Mucosa of stomach (tissue), 1 donor: ENCODE measurements around the gene DIP2B.

Source experiments
- H3K27me3 ChIP-seq: one replicate; pipeline ENCODE4 v1.7.0; 2013; ENCODE audit warnings: mild to moderate bottlenecking, low read length; ENCODE audit not compliant: control insufficient read depth, insufficient read depth
- H3K36me3 ChIP-seq: one replicate; pipeline ENCODE4 v1.7.0; 2013; ENCODE audit warnings: low read length; ENCODE audit not compliant: control insufficient read depth, insufficient read depth
- H3K4me1 ChIP-seq: one replicate; pipeline ENCODE4 v1.7.0; 2013; ENCODE audit warnings: mild to moderate bottlenecking, low read length; ENCODE audit not compliant: control insufficient read depth, insufficient read depth
- H3K4me3 ChIP-seq: one replicate; pipeline ENCODE4 v1.7.0; 2013; ENCODE audit warnings: low read length
- H3K9ac ChIP-seq: one replicate; pipeline ENCODE4 v1.7.0; 2013; ENCODE audit warnings: mild to moderate bottlenecking, low read length, moderate library complexity
- H3K9me3 ChIP-seq: one replicate; pipeline ENCODE4 v1.7.0; 2013; ENCODE audit warnings: mild to moderate bottlenecking, low read length, moderate library complexity; ENCODE audit not compliant: control insufficient read depth
- donor health status: Pancreatic carcinoma.

DIP2B gene

GRCh38 chr12:50612882-50613281 lies 108.1 kb downstream of the DIP2B start:
- H3K27me3 ChIP-seq, result no peaks in the 10 kb centered on the region
- no peak overlapping the region for H3K4me3 ChIP-seq
- H3K4me1 ChIP-seq, result peaks cover 23% of the 10 kb centered on the region
- no peaks in the 10 kb centered on the region for H3K36me3 ChIP-seq
- no peak overlapping the region for H3K9ac ChIP-seq
- no peaks in the 10 kb centered on the region for H3K9me3 ChIP-seq

- H3K36me3 ChIP-seq, result no peaks in the 10 kb centered on the region
- no peaks in the 10 kb centered on the region for H3K27me3 ChIP-seq
- H3K4me1 ChIP-seq, result peaks cover 25% of the 10 kb centered on the region
- no peak overlapping the region for H3K9ac ChIP-seq
- no peaks in the 10 kb centered on the region for H3K9me3 ChIP-seq
- no peak overlapping the region for H3K4me3 ChIP-seq
Observed at GRCh38 chr12:50613463-50613862, 108.7 kb downstream of the DIP2B start.

DNA sequence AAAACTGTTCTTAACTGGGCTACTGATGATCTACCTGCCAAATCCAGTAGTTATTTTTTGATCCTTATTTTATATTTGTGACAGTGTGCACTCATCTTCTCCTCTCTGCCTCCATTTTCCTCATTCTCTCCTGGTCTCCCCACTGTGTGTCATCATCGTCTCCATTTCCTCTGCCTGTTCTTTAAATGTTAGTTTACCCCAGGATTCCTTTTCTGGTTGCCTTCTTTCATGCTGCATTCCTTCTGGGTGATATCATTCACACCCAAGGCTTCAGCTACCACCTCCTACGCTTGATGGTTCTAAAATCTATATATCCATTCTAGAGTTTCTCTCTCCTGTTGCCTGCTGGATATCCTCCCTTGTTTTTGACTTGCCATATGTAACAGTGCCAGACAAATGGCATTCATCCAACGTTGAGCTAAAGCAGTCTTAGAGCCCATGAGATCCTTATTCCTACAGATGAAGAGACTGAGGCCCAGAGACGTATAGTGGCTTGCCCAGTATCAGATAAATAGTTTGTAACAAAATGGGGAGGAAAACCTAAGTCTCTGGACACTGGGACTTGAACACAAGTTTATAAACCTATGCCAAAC lies 109.5 kb downstream of the DIP2B start:
- H3K9ac ChIP-seq, result no peak overlapping the region
- H3K9me3 ChIP-seq, result no peaks in the 10 kb centered on the region
- no peaks in the 10 kb centered on the region for H3K36me3 ChIP-seq
- H3K27me3 ChIP-seq, result no peaks in the 10 kb centered on the region
- no peak overlapping the region for H3K4me3 ChIP-seq
- H3K4me1 ChIP-seq, result peaks cover 33% of the 10 kb centered on the region

- Histone ChIP-seq H3K27me3 (no peaks in the 10 kb centered on the region), H3K4me3 (no peak overlapping the region), H3K4me1 (peaks cover 34% of the 10 kb centered on the region), H3K9me3 (no peaks in the 10 kb centered on the region), H3K9ac (no peak overlapping the region), H3K36me3 (no peaks in the 10 kb centered on the region)
Observed at GRCh38 chr12:50615145-50615906, 110.5 kb downstream of the DIP2B start.

DNA sequence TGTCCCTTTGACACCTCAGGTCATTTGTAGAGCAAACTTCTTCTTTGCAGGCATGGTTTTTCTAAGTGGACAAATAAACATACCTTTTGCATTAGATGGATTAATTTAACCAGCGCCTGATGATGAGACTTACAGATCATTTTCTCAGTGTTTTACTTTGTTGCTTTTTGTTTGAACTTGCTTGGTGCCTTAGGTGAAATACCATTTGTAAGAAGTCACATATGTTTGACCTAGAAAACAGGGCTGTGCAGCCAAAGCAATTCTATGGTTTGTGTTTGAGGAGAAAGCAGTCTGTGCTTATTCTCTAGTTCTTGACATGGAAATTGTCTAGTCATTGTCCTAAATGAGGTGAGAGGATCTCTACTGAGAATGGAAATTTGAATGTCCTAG lies 111.1 kb downstream of the DIP2B start:
- Histone ChIP-seq H3K36me3 (no peaks in the 10 kb centered on the region), H3K9me3 (no peaks in the 10 kb centered on the region), H3K27me3 (no peaks in the 10 kb centered on the region), H3K9ac (no peak overlapping the region), H3K4me1 (peaks cover 34% of the 10 kb centered on the region), H3K4me3 (no peak overlapping the region)

GRCh38 chr12:50617657-50618056 lies 112.9 kb downstream of the DIP2B start:
- no peaks in the 10 kb centered on the region for H3K36me3 ChIP-seq
- H3K4me1 ChIP-seq, result peaks cover 31% of the 10 kb centered on the region
- no peaks in the 10 kb centered on the region for H3K9me3 ChIP-seq
- H3K9ac ChIP-seq, result no peak overlapping the region
- H3K4me3 ChIP-seq, result no peak overlapping the region
- H3K27me3 ChIP-seq, result no peaks in the 10 kb centered on the region

DNA sequence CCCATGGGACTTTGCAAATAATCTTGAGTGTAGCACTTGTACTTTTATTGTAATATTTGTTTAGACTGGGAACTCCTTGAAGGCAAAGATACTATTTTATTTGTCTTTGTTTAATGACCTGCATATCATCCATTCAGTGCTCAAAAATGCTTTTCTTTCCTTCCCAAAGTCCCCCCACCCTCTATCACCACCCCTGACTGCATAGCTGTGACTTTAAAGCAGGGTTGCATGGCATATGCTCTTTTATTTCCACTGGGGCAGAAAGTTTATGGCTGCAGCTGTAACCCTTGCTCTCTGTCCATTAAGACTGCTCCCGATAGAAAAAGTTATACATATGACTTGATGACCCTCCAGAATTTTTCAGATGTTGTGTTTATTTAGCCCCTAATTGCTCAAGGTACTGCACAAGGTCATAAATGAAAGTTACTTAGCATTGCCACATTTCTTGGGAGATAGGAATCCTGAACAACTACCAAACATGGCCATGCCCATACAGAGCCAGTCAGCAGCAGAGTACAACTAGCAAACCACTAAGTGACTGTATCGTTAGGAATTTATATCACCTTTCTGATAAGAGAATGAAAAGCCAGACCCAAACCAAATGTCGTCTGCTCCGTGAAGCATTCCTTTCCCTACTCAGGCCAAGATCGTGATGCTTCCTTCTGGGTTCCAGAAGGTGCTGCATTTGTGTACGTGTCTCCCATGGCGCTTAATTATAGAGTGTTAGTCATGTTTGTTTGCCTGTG lies 114.3 kb downstream of the DIP2B start:
- Histone ChIP-seq H3K4me1 (peaks cover 22% of the 10 kb centered on the region), H3K36me3 (no peaks in the 10 kb centered on the region), H3K27me3 (no peaks in the 10 kb centered on the region), H3K4me3 (no peak overlapping the region), H3K9me3 (no peaks in the 10 kb centered on the region), H3K9ac (no peak overlapping the region)

DNA sequence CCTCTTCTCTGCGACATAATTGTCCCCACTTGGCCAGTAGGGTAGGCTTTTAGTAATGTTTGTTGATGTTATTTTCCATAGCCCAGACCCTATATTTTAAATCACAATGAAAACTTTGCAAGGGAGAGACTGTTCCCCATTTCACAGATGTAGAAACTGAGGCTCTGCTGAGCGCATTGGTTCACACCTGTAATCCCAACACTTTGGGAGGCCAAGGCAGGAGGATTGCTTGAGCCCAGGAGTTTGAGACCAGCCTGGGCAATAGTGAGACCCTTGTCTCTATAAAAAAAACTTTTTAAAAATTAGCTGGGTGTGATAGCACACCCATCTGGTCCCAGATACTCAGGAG lies 114.8 kb downstream of the DIP2B start:
- H3K4me3 ChIP-seq, result no peak overlapping the region

DNA sequence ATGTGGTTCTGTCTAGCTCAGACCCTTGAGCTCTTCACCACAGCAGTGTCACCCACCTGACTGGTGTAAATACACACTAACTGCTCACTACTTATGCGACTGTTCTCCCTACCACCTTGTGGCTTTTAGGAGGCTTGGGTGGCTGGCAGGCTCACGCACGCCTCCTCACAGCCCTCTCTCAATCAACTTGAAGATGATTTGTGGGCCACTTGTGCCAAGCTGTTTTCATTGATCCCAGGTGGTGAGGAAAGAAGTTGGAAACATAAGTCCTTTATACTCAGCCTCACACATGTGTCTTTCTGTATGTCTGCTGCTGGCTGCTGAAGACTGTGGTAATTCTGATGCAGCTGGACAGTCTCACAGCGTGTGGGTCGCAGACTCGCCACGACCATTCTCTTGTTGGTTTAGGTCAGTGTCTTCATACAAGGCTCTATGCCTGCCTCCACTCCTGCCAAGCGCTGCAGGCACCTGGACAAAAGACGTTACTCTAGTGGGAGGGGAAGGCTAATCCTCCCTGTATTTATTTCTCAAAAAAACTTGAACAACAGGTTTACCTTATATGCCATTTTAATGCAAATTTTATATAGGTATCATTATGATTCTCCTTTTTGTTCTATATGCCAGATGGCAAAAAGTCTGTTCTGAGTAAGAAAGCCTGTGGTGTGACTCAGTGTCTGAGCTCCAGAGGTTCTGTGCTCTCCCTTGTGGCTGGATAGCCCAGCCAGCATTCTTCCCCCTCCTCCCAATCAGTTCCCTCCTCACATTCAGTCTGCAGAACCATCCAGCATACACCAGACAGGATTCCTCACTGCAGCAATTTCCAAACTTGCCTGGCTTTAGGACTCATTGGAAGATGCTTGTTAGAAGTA lies 115.6 kb downstream of the DIP2B start:
- Histone ChIP-seq H3K4me1 (peaks cover 22% of the 10 kb centered on the region), H3K36me3 (no peaks in the 10 kb centered on the region), H3K27me3 (no peaks in the 10 kb centered on the region), H3K4me3 (no peak overlapping the region), H3K9me3 (no peaks in the 10 kb centered on the region), H3K9ac (no peak overlapping the region)

More for the DNA sequence above, 114.8 kb downstream of the DIP2B start:
- Histone ChIP-seq H3K9me3 (no peaks in the 10 kb centered on the region), H3K27me3 (no peaks in the 10 kb centered on the region), H3K36me3 (no peaks in the 10 kb centered on the region), H3K4me1 (peaks cover 22% of the 10 kb centered on the region), H3K9ac (no peak overlapping the region)

GRCh38 chr12:50620978-50621360 lies 116.2 kb downstream of the DIP2B start:
- H3K4me3 ChIP-seq, result no peak overlapping the region
- no peaks in the 10 kb centered on the region for H3K36me3 ChIP-seq
- H3K4me1 ChIP-seq, result peaks cover 22% of the 10 kb centered on the region
- no peaks in the 10 kb centered on the region for H3K27me3 ChIP-seq
- H3K9me3 ChIP-seq, result no peaks in the 10 kb centered on the region
- H3K9ac ChIP-seq, result no peak overlapping the region

DNA sequence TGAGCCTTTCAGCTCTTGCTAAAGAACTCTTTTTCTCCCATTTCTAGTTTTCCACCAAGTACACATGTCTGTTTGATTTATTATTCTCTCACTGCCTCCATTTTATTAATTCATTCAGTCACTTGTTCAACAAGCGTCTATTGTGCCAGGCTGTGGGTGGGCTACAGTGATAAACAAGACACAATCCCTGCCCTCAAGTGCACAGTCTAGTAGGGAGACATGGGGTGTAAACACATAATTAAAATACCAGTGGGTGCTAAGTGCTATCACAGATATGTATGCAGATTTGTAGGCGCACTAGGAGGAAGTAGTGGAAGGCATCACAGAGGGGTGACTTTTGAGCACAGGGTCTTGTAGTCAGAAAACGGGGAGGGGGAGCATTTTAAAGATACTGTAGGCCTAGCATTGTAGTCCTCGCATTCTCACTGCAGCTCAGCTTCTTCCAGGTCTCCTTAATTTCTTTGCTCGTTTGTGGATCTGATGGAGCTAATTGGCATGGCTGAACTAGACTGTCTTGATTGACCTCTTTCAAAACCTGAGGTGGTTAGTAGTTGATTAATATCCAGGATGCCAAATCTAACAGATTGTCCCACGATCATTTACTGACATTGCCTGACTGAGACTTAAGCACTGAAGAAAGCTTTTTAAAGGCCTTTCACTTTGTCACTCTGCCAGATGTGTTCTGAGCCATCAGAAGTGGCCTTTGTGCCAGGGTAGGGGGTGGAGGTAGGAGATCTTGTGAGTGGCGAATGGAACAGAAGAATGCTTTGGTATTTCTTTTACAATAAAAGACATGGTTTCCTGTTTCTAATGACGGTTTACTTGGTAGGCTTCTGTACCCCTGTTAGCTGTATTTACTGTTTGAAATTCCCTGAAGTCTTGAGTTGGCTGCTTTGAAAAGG lies 116.9 kb downstream of the DIP2B start:
- Histone ChIP-seq H3K4me1 (peaks cover 22% of the 10 kb centered on the region), H3K9me3 (no peaks in the 10 kb centered on the region), H3K27me3 (no peaks in the 10 kb centered on the region), H3K9ac (no peak overlapping the region), H3K36me3 (no peaks in the 10 kb centered on the region), H3K4me3 (no peak overlapping the region)
